CD1c-positive myeloid dendritic cell (primary cell): ENCODE measurements around the gene SPAG17.

Experiments used
- DNase-seq: peaks from one replicate; pipeline ENCODE4 v3.0.0-alpha.2; 2016; ENCODE audit errors: extremely low spot score

SPAG17 gene

DNA sequence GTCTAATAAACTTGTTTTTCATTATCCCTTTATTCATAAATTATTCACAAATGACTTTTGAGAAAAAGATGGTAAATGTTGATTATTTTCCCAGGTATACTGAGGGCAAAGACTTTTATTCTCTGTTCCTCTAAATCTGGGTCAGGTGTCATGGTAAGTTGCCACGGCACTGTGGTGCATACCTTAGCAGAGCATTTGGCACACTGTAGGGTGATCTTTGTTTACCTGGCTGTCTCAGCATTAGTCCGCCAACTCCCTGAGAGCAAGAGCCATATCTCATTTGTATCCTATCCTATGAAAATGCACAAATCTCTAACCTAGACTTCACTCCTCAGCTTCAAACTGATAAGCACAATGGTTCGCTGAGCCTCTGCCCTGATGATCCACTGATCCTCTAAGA, 280.5 kb downstream of the SPAG17 start:
- no peak for DNase-seq
